ENCODE results near the gene PTPRT. TPM values are rescaled to one million over a fixed set of nuclear protein-coding genes. Genes with fewer than 3 reads are reported as not detected.

Gene PTPRT
- total and polyA plus RNA-seq, 2 experiments from 2014 or later, result not detected

DNA sequence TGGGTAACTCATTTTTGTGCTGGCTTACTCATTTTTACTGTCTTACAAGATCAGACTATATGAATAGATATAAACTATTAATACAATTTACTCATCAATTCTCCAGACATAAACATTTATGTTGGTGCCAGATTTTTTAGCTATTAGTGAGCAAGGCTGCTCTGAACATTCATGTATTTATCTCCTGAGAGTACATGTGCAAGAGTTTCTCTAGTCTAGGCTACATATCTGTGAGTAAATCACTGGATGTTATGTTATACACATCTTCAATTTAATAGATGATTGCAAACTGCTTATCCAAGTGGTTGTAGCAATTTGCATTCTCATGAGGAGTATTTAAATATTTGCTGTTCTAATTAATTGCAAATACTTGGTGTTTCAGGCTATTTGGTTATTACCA lies 687.1 kb downstream of the PTPRT start:
- Histone ChIP-seq H3K79me2 (replicated peaks; ENCODE audit: insufficient read depth) (no peaks in the 10 kb centered on the region), H2AFZ (no peak overlapping the region), H3K4me1 (ENCODE audit: insufficient read depth) (no peaks in the 10 kb centered on the region), H3K4me3 (no peak overlapping the region; the same call in 1 of the 2 replicates), H3K36me3 (ENCODE audit: insufficient read depth) (no peaks in the 10 kb centered on the region; the same call in 1 of the 2 replicates), H3K4me2 (no peak overlapping the region), H3F3A (replicated peaks; ENCODE audit: low read depth) (no peaks in the 10 kb centered on the region), H3K27ac (ENCODE audit: low read depth) (no peak overlapping the region), H4K20me1 (replicated peaks; ENCODE audit: insufficient read depth) (no peaks in the 10 kb centered on the region), H3K27me3 (ENCODE audit: insufficient read depth) (no peaks in the 10 kb centered on the region), H3K9me2 (ENCODE audit: insufficient read depth) (no peaks in the 10 kb centered on the region)
- Mint-ChIP-seq H3K36me3 (ENCODE audit: low read depth) (peaks cover 14% of the 10 kb centered on the region; the same call in 2 of the 3 replicates), H3K27me3 (ENCODE audit: insufficient read depth, low read depth, poor library complexity) (no peaks in the 10 kb centered on the region), H3K4me1 (no peaks in the 10 kb centered on the region), H3K4me3 (no peak overlapping the region), H3K27ac (no peak overlapping the region), H3K9me3 (peaks cover 78% of the 10 kb centered on the region)
- ATAC-seq (no peak), DNase-seq (ENCODE audit: low spot score) (no peak)
- TF ChIP-seq CREB1 (CRISPR knock-in tag; IDR thresholded peaks at IDR 0.05; ENCODE audit: low read depth), result no peak
- TF ChIP-seq, protein P1, sequence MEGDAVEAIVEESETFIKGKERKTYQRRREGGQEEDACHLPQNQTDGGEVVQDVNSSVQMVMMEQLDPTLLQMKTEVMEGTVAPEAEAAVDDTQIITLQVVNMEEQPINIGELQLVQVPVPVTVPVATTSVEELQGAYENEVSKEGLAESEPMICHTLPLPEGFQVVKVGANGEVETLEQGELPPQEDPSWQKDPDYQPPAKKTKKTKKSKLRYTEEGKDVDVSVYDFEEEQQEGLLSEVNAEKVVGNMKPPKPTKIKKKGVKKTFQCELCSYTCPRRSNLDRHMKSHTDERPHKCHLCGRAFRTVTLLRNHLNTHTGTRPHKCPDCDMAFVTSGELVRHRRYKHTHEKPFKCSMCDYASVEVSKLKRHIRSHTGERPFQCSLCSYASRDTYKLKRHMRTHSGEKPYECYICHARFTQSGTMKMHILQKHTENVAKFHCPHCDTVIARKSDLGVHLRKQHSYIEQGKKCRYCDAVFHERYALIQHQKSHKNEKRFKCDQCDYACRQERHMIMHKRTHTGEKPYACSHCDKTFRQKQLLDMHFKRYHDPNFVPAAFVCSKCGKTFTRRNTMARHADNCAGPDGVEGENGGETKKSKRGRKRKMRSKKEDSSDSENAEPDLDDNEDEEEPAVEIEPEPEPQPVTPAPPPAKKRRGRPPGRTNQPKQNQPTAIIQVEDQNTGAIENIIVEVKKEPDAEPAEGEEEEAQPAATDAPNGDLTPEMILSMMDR (conservative IDR thresholded peaks at IDR 0.05; ENCODE audit: low read depth in 2 of 2), result no peak
- TF ChIP-seq, protein P2, sequence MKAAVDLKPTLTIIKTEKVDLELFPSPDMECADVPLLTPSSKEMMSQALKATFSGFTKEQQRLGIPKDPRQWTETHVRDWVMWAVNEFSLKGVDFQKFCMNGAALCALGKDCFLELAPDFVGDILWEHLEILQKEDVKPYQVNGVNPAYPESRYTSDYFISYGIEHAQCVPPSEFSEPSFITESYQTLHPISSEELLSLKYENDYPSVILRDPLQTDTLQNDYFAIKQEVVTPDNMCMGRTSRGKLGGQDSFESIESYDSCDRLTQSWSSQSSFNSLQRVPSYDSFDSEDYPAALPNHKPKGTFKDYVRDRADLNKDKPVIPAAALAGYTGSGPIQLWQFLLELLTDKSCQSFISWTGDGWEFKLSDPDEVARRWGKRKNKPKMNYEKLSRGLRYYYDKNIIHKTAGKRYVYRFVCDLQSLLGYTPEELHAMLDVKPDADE (IDR thresholded peaks at IDR 0.05), result no peak
- TF ChIP-seq JUNB (IDR thresholded peaks at IDR 0.05; ENCODE audit: unreplicated experiment), result no peak
- TF ChIP-seq ZNF331 (CRISPR knock-in tag; IDR thresholded peaks at IDR 0.05; ENCODE audit: low read depth), result no peak
- TF ChIP-seq, protein P3, sequence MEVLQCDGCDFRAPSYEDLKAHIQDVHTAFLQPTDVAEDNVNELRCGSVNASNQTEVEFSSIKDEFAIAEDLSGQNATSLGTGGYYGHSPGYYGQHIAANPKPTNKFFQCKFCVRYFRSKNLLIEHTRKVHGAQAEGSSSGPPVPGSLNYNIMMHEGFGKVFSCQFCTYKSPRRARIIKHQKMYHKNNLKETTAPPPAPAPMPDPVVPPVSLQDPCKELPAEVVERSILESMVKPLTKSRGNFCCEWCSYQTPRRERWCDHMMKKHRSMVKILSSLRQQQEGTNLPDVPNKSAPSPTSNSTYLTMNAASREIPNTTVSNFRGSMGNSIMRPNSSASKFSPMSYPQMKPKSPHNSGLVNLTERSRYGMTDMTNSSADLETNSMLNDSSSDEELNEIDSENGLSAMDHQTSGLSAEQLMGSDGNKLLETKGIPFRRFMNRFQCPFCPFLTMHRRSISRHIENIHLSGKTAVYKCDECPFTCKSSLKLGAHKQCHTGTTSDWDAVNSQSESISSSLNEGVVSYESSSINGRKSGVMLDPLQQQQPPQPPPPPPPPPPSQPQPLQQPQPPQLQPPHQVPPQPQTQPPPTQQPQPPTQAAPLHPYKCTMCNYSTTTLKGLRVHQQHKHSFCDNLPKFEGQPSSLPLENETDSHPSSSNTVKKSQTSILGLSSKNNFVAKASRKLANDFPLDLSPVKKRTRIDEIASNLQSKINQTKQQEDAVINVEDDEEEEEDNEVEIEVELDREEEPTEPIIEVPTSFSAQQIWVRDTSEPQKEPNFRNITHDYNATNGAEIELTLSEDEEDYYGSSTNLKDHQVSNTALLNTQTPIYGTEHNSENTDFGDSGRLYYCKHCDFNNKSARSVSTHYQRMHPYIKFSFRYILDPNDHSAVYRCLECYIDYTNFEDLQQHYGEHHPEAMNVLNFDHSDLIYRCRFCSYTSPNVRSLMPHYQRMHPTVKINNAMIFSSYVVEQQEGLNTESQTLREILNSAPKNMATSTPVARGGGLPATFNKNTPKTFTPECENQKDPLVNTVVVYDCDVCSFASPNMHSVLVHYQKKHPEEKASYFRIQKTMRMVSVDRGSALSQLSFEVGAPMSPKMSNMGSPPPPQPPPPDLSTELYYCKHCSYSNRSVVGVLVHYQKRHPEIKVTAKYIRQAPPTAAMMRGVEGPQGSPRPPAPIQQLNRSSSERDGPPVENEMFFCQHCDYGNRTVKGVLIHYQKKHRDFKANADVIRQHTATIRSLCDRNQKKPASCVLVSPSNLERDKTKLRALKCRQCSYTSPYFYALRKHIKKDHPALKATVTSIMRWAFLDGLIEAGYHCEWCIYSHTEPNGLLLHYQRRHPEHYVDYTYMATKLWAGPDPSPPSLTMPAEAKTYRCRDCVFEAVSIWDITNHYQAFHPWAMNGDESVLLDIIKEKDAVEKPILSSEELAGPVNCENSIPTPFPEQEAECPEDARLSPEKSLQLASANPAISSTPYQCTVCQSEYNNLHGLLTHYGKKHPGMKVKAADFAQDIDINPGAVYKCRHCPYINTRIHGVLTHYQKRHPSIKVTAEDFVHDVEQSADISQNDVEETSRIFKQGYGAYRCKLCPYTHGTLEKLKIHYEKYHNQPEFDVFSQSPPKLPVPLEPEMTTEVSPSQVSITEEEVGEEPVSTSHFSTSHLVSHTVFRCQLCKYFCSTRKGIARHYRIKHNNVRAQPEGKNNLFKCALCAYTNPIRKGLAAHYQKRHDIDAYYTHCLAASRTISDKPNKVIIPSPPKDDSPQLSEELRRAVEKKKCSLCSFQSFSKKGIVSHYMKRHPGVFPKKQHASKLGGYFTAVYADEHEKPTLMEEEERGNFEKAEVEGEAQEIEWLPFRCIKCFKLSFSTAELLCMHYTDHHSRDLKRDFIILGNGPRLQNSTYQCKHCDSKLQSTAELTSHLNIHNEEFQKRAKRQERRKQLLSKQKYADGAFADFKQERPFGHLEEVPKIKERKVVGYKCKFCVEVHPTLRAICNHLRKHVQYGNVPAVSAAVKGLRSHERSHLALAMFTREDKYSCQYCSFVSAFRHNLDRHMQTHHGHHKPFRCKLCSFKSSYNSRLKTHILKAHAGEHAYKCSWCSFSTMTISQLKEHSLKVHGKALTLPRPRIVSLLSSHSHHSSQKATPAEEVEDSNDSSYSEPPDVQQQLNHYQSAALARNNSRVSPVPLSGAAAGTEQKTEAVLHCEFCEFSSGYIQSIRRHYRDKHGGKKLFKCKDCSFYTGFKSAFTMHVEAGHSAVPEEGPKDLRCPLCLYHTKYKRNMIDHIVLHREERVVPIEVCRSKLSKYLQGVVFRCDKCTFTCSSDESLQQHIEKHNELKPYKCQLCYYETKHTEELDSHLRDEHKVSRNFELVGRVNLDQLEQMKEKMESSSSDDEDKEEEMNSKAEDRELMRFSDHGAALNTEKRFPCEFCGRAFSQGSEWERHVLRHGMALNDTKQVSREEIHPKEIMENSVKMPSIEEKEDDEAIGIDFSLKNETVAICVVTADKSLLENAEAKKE (CRISPR knock-in tag; IDR thresholded peaks at IDR 0.05), result no peak
- no peak for TF ChIP-seq POLR2AphosphoS5 (IDR thresholded peaks at IDR 0.05; ENCODE audit: low read depth)
- TF ChIP-seq STAT1 (IDR thresholded peaks at IDR 0.05; ENCODE audit: unreplicated experiment), result no peak
